Gastrocnemius medialis (tissue), 4 donors: ENCODE measurements around the gene DHX16.

Source experiments
- CTCF ChIP-seq, 5 experiments: fragments of 450-650 bp in 3 of 5; fragments of 200-600 bp in 2 of 5; sonication (generic) in 2 of 5; IDR thresholded peaks in 4 of 5; conservative IDR thresholded peaks in 1 of 5; 1 replicate in 4 of 5; 2 replicates in 1 of 5; pipeline ENCODE4 v1.5.1; 2016 to 2019; ENCODE audit warnings: antibody characterized with exemption in 5 of 5, mild to moderate bottlenecking in 3 of 5, moderate library complexity in 3 of 5
- POLR2A ChIP-seq, 2 donors: fragments of 450-650 bp; IDR thresholded peaks; one replicate each; pipeline ENCODE4 v1.6.1; 2017; ENCODE audit warnings: antibody characterized with exemption in 2 of 2, mild to moderate bottlenecking in 2 of 2, moderate library complexity in 2 of 2

- no peak for TF ChIP-seq CTCF (IDR thresholded peaks at IDR 0.05 in 4 of 5, conservative IDR thresholded peaks at IDR 0.05 in 1 of 5)
- TF ChIP-seq POLR2A (IDR thresholded peaks at IDR 0.05) = no peak
Observed at GRCh38 chr6:30612687-30613248, 60.0 kb downstream of the DHX16 start.
